GM12801 (cell line): Measurements from ENCODE around the gene PPP1R15B.

Source experiments
- TF ChIP-seq, protein P1 (sequence below): IDR thresholded peaks from one replicate; pipeline ENCODE4 v1.5.1; 2011; ENCODE audit warnings: control low read depth; ENCODE audit not compliant: insufficient read length; ENCODE audit errors: extremely low read depth

PPP1R15B gene

GRCh38 chr1:204384636-204385352, 26.8 kb downstream of the PPP1R15B start:
- TF ChIP-seq, protein P1, sequence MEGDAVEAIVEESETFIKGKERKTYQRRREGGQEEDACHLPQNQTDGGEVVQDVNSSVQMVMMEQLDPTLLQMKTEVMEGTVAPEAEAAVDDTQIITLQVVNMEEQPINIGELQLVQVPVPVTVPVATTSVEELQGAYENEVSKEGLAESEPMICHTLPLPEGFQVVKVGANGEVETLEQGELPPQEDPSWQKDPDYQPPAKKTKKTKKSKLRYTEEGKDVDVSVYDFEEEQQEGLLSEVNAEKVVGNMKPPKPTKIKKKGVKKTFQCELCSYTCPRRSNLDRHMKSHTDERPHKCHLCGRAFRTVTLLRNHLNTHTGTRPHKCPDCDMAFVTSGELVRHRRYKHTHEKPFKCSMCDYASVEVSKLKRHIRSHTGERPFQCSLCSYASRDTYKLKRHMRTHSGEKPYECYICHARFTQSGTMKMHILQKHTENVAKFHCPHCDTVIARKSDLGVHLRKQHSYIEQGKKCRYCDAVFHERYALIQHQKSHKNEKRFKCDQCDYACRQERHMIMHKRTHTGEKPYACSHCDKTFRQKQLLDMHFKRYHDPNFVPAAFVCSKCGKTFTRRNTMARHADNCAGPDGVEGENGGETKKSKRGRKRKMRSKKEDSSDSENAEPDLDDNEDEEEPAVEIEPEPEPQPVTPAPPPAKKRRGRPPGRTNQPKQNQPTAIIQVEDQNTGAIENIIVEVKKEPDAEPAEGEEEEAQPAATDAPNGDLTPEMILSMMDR: no peak

DNA sequence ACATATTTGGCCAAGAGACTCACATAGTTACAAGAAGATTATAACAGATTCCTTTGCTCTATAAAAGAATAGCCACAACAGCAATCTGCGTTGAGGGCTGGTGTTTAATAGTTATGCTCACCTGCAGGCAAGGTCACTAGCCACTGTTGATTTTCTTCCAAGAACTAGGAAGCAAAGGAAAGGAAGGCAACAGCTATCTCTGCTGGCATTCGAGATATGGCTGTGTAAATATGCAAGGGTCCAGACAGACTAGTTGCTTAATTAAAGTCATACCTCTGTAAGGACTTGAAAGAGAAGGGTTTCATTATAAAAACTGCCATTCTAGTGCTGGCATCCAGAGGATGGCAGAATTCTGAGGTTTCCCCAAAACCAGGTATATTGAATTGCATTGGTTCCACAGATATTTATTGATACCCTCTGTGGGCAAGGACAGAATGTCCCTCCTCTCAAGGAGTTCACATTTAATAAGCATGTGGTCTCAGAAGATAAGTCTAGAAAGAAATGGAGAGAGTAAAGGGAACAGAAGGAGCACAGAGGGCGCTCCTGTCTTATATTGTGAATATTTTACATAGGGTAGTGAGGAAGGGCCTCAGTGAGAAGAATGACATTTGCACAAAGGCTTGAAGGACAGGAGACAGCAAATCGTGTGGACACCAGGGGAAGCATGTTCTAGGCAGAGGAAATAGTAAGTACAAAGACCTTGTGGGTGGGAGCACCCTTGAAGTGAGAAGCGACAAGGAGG, 28.3 kb downstream of the PPP1R15B start:
- TF ChIP-seq, protein P1: no peak

- TF ChIP-seq, protein P1: no peak
These were observed 28.9 kb downstream of the PPP1R15B start for GRCh38 chr1:204382714-204383083.

- TF ChIP-seq, protein P1: no peak
These were observed 31.3 kb downstream of the PPP1R15B start for GRCh38 chr1:204380293-204380831.

DNA sequence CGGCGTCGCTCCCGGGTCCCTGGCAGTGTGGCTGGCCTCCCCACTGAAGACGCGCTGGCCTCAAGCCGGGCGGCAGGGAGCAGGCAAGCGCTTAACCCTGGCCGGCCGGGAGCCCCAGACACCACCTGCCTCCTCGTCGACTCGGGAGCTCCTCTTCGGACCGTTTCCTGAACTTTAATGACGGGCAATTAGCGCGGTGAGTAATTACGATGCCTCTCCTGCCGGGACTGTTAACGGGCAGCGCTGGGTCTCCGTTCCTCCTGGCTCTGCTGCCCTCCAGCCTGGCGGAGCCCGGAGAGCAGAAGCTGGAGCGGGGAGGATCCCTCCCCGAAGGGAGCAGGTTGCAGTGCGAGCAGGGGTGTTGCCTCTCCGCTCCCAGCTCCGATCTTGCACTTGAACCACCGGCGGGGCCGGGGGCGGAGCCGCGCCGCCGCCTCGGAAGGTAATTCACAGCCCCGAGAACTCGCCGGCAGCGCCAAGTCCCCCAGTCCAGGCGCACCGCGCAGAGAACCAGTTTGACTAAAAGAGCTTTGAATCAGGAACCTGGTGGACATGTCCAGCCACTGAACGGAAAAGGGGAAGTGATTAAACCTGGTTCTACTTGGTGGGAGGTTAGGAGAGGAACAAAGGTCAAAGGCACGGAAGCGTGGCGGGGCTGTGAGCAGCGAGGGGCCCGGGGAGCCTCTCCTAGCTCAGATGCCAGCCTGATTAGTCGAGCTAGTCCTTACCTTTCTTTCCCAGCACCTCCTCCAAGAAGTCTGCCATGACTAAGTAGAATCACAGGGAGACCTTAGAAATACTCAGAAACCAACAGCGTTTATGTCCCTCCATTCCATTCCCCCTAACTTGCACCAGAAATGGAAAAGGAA, 33.6 kb downstream of the PPP1R15B start:
- TF ChIP-seq, protein P1: no peak

- TF ChIP-seq, protein P1: no peak
These were observed 34.5 kb downstream of the PPP1R15B start for GRCh38 chr1:204376919-204377799.
